HepG2 (cell line): ENCODE results near the gene ABCC3. TPM values are rescaled to one million over a fixed set of nuclear protein-coding genes. Genes with fewer than 3 reads are reported as not detected.

Experiments used
- FOXO4 ChIP-seq: sonication (generic); formaldehyde crosslinking; conservative IDR thresholded peaks from 2 replicates; pipeline ENCODE4 v1.8.1; 2023; ENCODE audit warnings: missing genetic modification reagents
- HMG20A ChIP-seq: IDR thresholded peaks from 2 replicates; pipeline ENCODE4 v1.6.1; 2016; ENCODE audit warnings: borderline replicate concordance
- KDM5B ChIP-seq: sonication (generic); formaldehyde crosslinking; IDR thresholded peaks from 2 replicates; pipeline ENCODE4 v1.4.0; 2020; ENCODE audit warnings: missing genetic modification reagents, mild to moderate bottlenecking, borderline replicate concordance
- NFYC ChIP-seq: IDR thresholded peaks from 2 replicates; pipeline ENCODE4 v1.6.1; 2016; ENCODE audit warnings: missing genetic modification reagents, missing compliant biosample characterization
- RORA ChIP-seq: sonication (generic); formaldehyde crosslinking; IDR thresholded peaks from 2 replicates; pipeline ENCODE4 v1.5.0; 2020; ENCODE audit warnings: mild to moderate bottlenecking, missing genetic modification reagents, moderate library complexity
- RXRB ChIP-seq: IDR thresholded peaks from 2 replicates; pipeline ENCODE4 v1.6.1; 2016; ENCODE audit warnings: borderline replicate concordance, missing genetic modification reagents, missing compliant biosample characterization
- U2AF1 ChIP-seq: fragments of 200-400 bp; formaldehyde crosslinking; optimal IDR thresholded peaks from 2 replicates; pipeline ENCODE3; 2017; ENCODE audit warnings: mild to moderate bottlenecking, low read depth, low read length
- ZC3H4 ChIP-seq: sonication (generic); formaldehyde crosslinking; IDR thresholded peaks from 2 replicates; pipeline ENCODE4 v1.4.0; 2020; ENCODE audit warnings: missing genetic modification reagents, borderline replicate concordance
- ZFP36 ChIP-seq: fragments of 150-350 bp; IDR thresholded peaks from 2 replicates; pipeline ENCODE4 v1.6.1; 2018; ENCODE audit warnings: borderline replicate concordance, low read length, low read depth; ENCODE audit not compliant: partially characterized antibody
- ZNF230 ChIP-seq: sonication (generic); formaldehyde crosslinking; IDR thresholded peaks from 2 replicates; pipeline ENCODE4 v1.4.0; 2020; ENCODE audit warnings: mild to moderate bottlenecking, missing genetic modification reagents
- ZNF282 ChIP-seq: fragments of 450-650 bp; IDR thresholded peaks from 2 replicates; pipeline ENCODE4 v1.6.1; 2018; ENCODE audit not compliant: partially characterized antibody
- polyA plus RNA-seq, 8 experiments: library from polyadenylated mRNA; depleted of rRNA in 3 of 8; stranded (reverse) in 7 of 8; unstranded in 1 of 8; fragments of >200 nt; fragmentation: Illumina TruSeq in 4 of 8; extraction: Trizol in 4 of 8; gene quantifications; 2 replicates each; pipeline versions ENCODE4 v1.2.1 to v1.2.3, GENCODE V29; 2011 to 2016; ENCODE audit warnings: low read depth in 4 of 8, missing spikeins in 1 of 8, mixed read lengths in 1 of 8; ENCODE audit not compliant: insufficient read depth in 1 of 8
- total RNA-seq, 5 experiments: library from RNA; depleted of rRNA; stranded (reverse); fragments of >200 nt; fragmentation: Illumina TruSeq; extraction: Trizol; gene quantifications; 2 replicates each; pipeline ENCODE4 v1.2.3, GENCODE V29; 2016; ENCODE audit warnings: low read depth in 1 of 5
- TF ChIP-seq, protein P1 (sequence below): sonication (generic); formaldehyde crosslinking; IDR thresholded peaks from 2 replicates; pipeline ENCODE4 v1.9.0; 2021; ENCODE audit warnings: missing genetic modification reagents, borderline replicate concordance
- TF ChIP-seq, protein P2 (sequence below): sonication (generic); formaldehyde crosslinking; IDR thresholded peaks from 2 replicates; pipeline ENCODE4 v1.4.0; 2020; ENCODE audit warnings: missing genetic modification reagents
- TF ChIP-seq, protein P3 (sequence below): IDR thresholded peaks from 2 replicates; pipeline ENCODE4 v1.6.1; 2016

Gene ABCC3
- total and polyA plus RNA-seq, 2 of the 13 experiments (the other 11 are each of a cell fraction or from before 2014, with no cell fraction given) = 25.2 to 50.7 TPM

DNA sequence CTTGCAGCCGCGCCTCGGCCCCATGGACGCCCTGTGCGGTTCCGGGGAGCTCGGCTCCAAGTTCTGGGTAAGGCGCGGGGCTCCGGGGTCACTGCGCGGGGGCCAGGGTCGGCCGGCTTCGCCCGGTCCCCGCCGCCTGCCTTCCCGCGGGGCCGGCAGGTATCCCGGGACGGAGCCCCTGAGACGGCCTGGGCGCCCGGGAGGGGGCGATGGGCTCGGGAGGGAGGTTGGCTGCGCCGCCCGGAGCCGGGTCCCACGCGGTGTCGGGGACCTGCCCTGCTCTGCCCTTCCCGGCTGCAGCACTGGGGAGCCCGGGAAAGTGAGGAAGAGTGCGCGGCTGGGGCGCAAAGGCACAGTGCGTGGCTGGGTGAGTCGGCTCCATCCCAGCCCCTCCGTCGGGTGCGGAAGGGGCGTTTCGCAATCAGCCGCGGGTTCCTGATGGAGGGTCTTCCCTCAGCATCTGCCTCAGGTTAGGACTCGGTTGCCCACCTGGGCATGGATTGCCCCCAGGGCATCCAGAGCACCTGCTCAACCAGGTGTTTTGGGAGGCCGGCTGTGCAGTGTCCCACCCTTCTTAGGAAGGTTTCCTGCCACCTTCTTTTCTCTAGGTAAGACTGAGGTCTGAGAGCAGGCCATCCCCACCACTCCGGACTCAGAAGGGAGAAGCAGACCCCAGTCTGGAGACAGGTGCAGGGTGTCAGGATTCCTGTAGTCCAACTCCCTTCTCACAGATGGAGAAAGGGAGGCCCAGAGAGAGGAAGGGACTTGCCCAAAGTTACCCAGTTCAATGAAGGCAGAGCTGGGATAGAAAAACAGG lies 442 bp downstream of the ABCC3 start (continued):
- TF ChIP-seq, protein P1, sequence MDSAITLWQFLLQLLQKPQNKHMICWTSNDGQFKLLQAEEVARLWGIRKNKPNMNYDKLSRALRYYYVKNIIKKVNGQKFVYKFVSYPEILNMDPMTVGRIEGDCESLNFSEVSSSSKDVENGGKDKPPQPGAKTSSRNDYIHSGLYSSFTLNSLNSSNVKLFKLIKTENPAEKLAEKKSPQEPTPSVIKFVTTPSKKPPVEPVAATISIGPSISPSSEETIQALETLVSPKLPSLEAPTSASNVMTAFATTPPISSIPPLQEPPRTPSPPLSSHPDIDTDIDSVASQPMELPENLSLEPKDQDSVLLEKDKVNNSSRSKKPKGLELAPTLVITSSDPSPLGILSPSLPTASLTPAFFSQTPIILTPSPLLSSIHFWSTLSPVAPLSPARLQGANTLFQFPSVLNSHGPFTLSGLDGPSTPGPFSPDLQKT (CRISPR knock-in tag) = no peak
- TF ChIP-seq ZNF282 = no peak
- no peak for TF ChIP-seq ZFP36
- TF ChIP-seq, protein P2, sequence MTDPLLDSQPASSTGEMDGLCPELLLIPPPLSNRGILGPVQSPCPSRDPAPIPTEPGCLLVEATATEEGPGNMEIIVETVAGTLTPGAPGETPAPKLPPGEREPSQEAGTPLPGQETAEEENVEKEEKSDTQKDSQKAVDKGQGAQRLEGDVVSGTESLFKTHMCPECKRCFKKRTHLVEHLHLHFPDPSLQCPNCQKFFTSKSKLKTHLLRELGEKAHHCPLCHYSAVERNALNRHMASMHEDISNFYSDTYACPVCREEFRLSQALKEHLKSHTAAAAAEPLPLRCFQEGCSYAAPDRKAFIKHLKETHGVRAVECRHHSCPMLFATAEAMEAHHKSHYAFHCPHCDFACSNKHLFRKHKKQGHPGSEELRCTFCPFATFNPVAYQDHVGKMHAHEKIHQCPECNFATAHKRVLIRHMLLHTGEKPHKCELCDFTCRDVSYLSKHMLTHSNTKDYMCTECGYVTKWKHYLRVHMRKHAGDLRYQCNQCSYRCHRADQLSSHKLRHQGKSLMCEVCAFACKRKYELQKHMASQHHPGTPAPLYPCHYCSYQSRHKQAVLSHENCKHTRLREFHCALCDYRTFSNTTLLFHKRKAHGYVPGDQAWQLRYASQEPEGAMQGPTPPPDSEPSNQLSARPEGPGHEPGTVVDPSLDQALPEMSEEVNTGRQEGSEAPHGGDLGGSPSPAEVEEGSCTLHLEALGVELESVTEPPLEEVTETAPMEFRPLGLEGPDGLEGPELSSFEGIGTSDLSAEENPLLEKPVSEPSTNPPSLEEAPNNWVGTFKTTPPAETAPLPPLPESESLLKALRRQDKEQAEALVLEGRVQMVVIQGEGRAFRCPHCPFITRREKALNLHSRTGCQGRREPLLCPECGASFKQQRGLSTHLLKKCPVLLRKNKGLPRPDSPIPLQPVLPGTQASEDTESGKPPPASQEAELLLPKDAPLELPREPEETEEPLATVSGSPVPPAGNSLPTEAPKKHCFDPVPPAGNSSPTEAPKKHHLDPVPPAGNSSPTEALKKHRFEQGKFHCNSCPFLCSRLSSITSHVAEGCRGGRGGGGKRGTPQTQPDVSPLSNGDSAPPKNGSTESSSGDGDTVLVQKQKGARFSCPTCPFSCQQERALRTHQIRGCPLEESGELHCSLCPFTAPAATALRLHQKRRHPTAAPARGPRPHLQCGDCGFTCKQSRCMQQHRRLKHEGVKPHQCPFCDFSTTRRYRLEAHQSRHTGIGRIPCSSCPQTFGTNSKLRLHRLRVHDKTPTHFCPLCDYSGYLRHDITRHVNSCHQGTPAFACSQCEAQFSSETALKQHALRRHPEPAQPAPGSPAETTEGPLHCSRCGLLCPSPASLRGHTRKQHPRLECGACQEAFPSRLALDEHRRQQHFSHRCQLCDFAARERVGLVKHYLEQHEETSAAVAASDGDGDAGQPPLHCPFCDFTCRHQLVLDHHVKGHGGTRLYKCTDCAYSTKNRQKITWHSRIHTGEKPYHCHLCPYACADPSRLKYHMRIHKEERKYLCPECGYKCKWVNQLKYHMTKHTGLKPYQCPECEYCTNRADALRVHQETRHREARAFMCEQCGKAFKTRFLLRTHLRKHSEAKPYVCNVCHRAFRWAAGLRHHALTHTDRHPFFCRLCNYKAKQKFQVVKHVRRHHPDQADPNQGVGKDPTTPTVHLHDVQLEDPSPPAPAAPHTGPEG (CRISPR knock-in tag) = no peak
- no peak for TF ChIP-seq ZC3H4
- no peak for TF ChIP-seq U2AF1
- peak; percentile 69; the same call in 1 of the 2 replicates for TF ChIP-seq ZNF230 (CRISPR knock-in tag)
- TF ChIP-seq NFYC = no peak
- TF ChIP-seq RORA (CRISPR knock-in tag) = no peak
- TF ChIP-seq KDM5B (CRISPR knock-in tag) = no peak
- TF ChIP-seq HMG20A (CRISPR knock-in tag) = no peak
- TF ChIP-seq FOXO4 = no peak
- TF ChIP-seq, protein P3, sequence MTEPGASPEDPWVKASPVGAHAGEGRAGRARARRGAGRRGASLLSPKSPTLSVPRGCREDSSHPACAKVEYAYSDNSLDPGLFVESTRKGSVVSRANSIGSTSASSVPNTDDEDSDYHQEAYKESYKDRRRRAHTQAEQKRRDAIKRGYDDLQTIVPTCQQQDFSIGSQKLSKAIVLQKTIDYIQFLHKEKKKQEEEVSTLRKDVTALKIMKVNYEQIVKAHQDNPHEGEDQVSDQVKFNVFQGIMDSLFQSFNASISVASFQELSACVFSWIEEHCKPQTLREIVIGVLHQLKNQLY (CRISPR knock-in tag) = 0 out of 2 replicates have a peak, but pooled peaks have one; percentile 13
- TF ChIP-seq RXRB (CRISPR knock-in tag) = no peak
